Large intestine (tissue), 3 donors: ENCODE results near the gene SLC39A11. TPM values are rescaled to one million over a fixed set of nuclear protein-coding genes. Genes with fewer than 3 reads are reported as not detected.
"Not testable (repeated sequence)": the region's sequence is repeated elsewhere in the genome, so short reads cannot be mapped to it uniquely, and the experiment has no call there.

ENCODE experiments used
- DNase-seq, 2 donors: peaks; one replicate each; pipeline versions ENCODE4 v3.0.0 to v3.0.0-alpha.2; 2013
- H3K27ac ChIP-seq: one replicate; pipeline ENCODE4 v1.5.1; 2013; ENCODE audit warnings: low read length
- H3K27me3 ChIP-seq: 2 replicates; pipeline ENCODE4 v1.6.1; 2013; ENCODE audit warnings: low read length; ENCODE audit not compliant: control insufficient read depth, insufficient read depth
- H3K36me3 ChIP-seq: 2 replicates; pipeline ENCODE4 v1.6.1; 2013; ENCODE audit warnings: low read length; ENCODE audit not compliant: control insufficient read depth, insufficient read depth
- H3K4me1 ChIP-seq: one replicate; pipeline ENCODE4 v1.6.1; 2013; ENCODE audit warnings: low read length; ENCODE audit not compliant: control insufficient read depth, insufficient read depth
- H3K4me3 ChIP-seq: one replicate; pipeline ENCODE4 v1.5.1; 2013; ENCODE audit warnings: low read length
- H3K9me3 ChIP-seq: one replicate; pipeline ENCODE4 v1.6.1; 2013; ENCODE audit warnings: mild to moderate bottlenecking, low read depth, low read length, moderate library complexity; ENCODE audit not compliant: control insufficient read depth
- WGBS: methylation state at CpG from one replicate; pipeline ENCODE4 v1.1.5; 2013; ENCODE audit warnings: low lambda C conversion rate; ENCODE audit not compliant: insufficient coverage; 5-methylcytosine and 5-hydroxymethylcytosine counted together
- polyA plus RNA-seq: library from polyadenylated mRNA; unstranded; fragments of 120-200 nt; gene quantifications from one replicate; pipeline ENCODE4 v1.2.1, GENCODE V29; 2013

Gene SLC39A11
- polyA plus RNA-seq, 1 donor, result 46.2 TPM

GRCh38 chr17:73066148-73066884, 26.2 kb downstream of the SLC39A11 start:
- H3K9me3 ChIP-seq, result no peaks in the 10 kb centered on the region
- H3K36me3 ChIP-seq, result no peaks in the 10 kb centered on the region
- H3K27ac ChIP-seq, result no peak overlapping the region
- DNase-seq, result no peak
- peaks cover 21% of the 10 kb centered on the region for H3K4me1 ChIP-seq
- no peaks in the 10 kb centered on the region for H3K27me3 ChIP-seq
- no CpG with 5 or more reads among the region's 2 CpGs for WGBS
- H3K4me3 ChIP-seq, result no peak overlapping the region

- H3K9me3 ChIP-seq, result no peaks in the 10 kb centered on the region
- DNase-seq, result no peak
- WGBS, result no CpG with 5 or more reads among the region's 3 CpGs
Observed at GRCh38 chr17:73065376-73065775, 27.1 kb downstream of the SLC39A11 start.

GRCh38 chr17:73064084-73064938, 28.2 kb downstream of the SLC39A11 start:
- Histone ChIP-seq H3K4me1 (peaks cover 14% of the 10 kb centered on the region), H3K27ac (no peak overlapping the region), H3K36me3 (no peaks in the 10 kb centered on the region), H3K4me3 (no peak overlapping the region), H3K9me3 (no peaks in the 10 kb centered on the region), H3K27me3 (no peaks in the 10 kb centered on the region)
- WGBS, result no CpG with 5 or more reads among the region's 6 CpGs
- DNase-seq, result no peak

More at GRCh38 chr17:73065376-73065775, 27.1 kb downstream of the SLC39A11 start:
- no peaks in the 10 kb centered on the region for H3K27me3 ChIP-seq
- no peak overlapping the region for H3K4me3 ChIP-seq
- no peaks in the 10 kb centered on the region for H3K36me3 ChIP-seq
- H3K4me1 ChIP-seq, result peaks cover 21% of the 10 kb centered on the region
- H3K27ac ChIP-seq, result no peak overlapping the region

GRCh38 chr17:73062726-73063125, 29.8 kb downstream of the SLC39A11 start:
- Histone ChIP-seq H3K27ac (no peak overlapping the region), H3K36me3 (no peaks in the 10 kb centered on the region), H3K27me3 (no peaks in the 10 kb centered on the region), H3K4me1 (no peaks in the 10 kb centered on the region), H3K4me3 (no peak overlapping the region), H3K9me3 (no peaks in the 10 kb centered on the region)
- no peak for DNase-seq
- WGBS, result no CpG with 5 or more reads among the region's 5 CpGs

- no peak overlapping the region for H3K27ac ChIP-seq
- no peak for DNase-seq
- WGBS, result no CpG with 5 or more reads among the region's 4 CpGs
Observed at GRCh38 chr17:73061161-73061560, 31.3 kb downstream of the SLC39A11 start.

GRCh38 chr17:73060721-73061120, 31.8 kb downstream of the SLC39A11 start:
- no peak overlapping the region for H3K4me3 ChIP-seq
- no peaks in the 10 kb centered on the region for H3K4me1 ChIP-seq
- H3K9me3 ChIP-seq, result no peaks in the 10 kb centered on the region
- H3K27me3 ChIP-seq, result no peaks in the 10 kb centered on the region
- no peak overlapping the region for H3K27ac ChIP-seq
- no peak for DNase-seq
- no peaks in the 10 kb centered on the region for H3K36me3 ChIP-seq
- 100% methylated on average over 2 of the region's 7 CpGs for WGBS

More at GRCh38 chr17:73061161-73061560, 31.3 kb downstream of the SLC39A11 start:
- Histone ChIP-seq H3K36me3 (no peaks in the 10 kb centered on the region), H3K4me1 (no peaks in the 10 kb centered on the region), H3K4me3 (no peak overlapping the region), H3K27me3 (no peaks in the 10 kb centered on the region), H3K9me3 (no peaks in the 10 kb centered on the region)

- H3K27ac ChIP-seq, H3K4me3 ChIP-seq, H3K27me3 ChIP-seq, H3K9me3 ChIP-seq, DNase-seq, H3K4me1 ChIP-seq, H3K36me3 ChIP-seq: not testable (repeated sequence)
- 81% methylated on average over 4 of the region's 4 CpGs for WGBS
Observed at GRCh38 chr17:73059713-73060112, 32.8 kb downstream of the SLC39A11 start.

GRCh38 chr17:73058022-73058421, 34.5 kb downstream of the SLC39A11 start:
- Histone ChIP-seq H3K27me3 (no peaks in the 10 kb centered on the region), H3K36me3 (no peaks in the 10 kb centered on the region), H3K4me3 (no peak overlapping the region), H3K9me3 (no peaks in the 10 kb centered on the region), H3K4me1 (no peaks in the 10 kb centered on the region), H3K27ac (no peak overlapping the region)
- DNase-seq, result no peak
- 100% methylated on average over 2 of the region's 6 CpGs for WGBS

GRCh38 chr17:73057196-73057595, 35.3 kb downstream of the SLC39A11 start:
- no peak overlapping the region for H3K4me3 ChIP-seq
- H3K27me3 ChIP-seq, result no peaks in the 10 kb centered on the region
- H3K36me3 ChIP-seq, result no peaks in the 10 kb centered on the region
- 100% methylated on average over 1 of the region's 5 CpGs for whole genome bisulfite sequencing
- H3K27ac ChIP-seq, result no peak overlapping the region
- no peak for DNase-seq
- H3K9me3 ChIP-seq, result no peaks in the 10 kb centered on the region
- no peaks in the 10 kb centered on the region for H3K4me1 ChIP-seq

- H3K27ac ChIP-seq, result no peak overlapping the region
- H3K9me3 ChIP-seq, result no peaks in the 10 kb centered on the region
- H3K36me3 ChIP-seq, result peaks cover 2% of the 10 kb centered on the region
- no peaks in the 10 kb centered on the region for H3K4me1 ChIP-seq
- H3K4me3 ChIP-seq, result no peak overlapping the region
- H3K27me3 ChIP-seq, result no peaks in the 10 kb centered on the region
- DNase-seq, result no peak
- 100% methylated on average over 1 of the region's 4 CpGs for WGBS
Observed at GRCh38 chr17:73052923-73053322, 39.6 kb downstream of the SLC39A11 start.
